DMS114 treated with DMSO at 0.1 percent for 48 hours (cell line): ENCODE data around the gene AP2S1.
"Not testable (repeated sequence)": the region's sequence is repeated elsewhere in the genome, so short reads cannot be mapped to it uniquely, and the experiment has no call there.

Experiments used
- DNase-seq: peaks from one replicate; lab custom pipeline; 2025; ENCODE audit not compliant: unreplicated experiment; lab: John Stamatoyannopoulos, UW

AP2S1 gene

GRCh38 chr19:46850228-46851203 is at the start of gene AP2S1:
TSS of gene AP2S1 (minus strand) at chr19:46850846. CDS start at chr19:46850766, 80 bp downstream.
- peak; percentile 92 for DNase-seq

DNA sequence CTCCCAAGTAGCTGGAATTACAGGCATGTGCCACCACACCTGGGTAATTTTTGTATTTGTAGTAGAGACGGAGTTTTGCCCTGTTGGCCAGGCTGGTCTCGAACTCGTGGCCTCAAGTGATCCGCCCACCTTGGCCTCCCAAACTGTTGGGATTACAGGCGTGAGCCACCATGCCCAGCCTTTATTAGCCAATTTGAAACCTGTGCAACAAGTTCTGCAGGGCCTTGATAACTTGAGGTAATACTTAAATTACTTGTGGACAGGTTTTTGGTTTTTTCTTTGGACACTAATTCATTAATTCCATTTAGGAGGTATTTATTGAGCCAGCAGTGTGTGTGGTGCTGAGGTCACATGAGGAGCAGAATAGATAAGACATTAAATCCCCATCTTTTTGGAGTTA is 49.7 kb upstream of the AP2S1 start:
- DNase-seq: no peak

- no peak for DNase-seq
These were observed 48.1 kb upstream of the AP2S1 start for GRCh38 chr19:46898731-46899130.

- DNase-seq: no peak
These were observed 45.6 kb upstream of the AP2S1 start for GRCh38 chr19:46896076-46896794.

GRCh38 chr19:46892252-46893179 is 41.9 kb upstream of the AP2S1 start:
- DNase-seq: no peak

DNA sequence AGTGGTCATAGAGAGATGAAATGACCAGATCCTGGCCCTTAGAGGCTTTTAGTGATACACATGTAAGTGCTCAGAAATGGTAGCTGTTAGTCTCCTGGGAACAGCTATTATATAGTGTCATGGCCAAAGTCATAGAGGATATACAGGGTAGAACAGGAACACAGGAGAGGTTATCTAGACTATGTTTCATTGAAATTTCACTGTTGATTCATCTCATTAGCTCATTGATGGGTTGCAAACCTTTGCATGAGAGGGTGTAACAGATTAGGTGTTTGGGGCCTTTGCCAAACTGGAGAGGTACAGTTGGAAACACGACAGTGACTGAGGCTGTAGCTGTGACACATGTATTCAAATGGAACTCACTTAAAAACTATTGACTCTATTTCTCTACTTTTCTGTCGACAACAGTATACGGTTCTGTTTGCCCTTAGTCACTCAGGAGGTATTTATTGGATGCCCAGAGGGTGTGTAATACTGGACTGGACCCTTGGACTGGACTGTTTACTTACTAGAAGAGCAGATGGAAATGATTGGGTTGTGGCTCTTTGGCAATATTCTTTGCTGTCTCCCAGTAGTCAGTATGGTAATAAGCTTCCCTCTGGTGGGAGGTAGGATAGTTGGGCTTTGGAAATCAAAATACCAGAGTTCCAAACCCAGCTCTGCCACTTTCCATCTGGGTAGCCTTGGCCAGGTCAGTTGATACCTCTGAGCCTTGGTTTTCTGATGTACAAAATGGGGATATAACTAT is 40.0 kb upstream of the AP2S1 start:
- DNase-seq: no peak

DNA sequence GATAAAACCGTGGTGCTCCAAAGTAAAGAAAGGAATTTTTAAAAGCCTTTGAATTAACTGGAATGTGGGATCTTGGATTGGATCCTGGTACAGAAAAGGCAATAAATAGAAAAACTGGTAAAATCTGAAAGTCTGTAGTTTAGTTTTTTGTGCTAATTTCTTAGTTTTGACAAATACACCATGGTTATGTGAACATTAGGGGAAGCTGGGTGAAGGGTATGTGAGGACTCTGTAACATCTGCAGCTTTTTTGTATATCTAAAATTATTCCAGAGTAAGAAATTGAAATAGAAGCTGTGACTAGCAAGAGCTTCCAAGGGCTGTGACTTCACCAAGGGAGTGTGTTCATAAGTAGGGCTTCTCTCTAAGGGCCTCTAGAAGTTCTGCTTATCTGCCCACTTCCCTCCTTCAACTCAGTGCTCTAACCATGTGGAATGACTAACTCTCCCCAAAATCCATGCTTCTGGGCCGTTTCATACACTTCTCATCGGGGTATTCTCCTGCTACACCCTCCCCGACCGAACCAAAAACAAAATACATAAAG is 36.7 kb upstream of the AP2S1 start:
- no peak for DNase-seq

DNA sequence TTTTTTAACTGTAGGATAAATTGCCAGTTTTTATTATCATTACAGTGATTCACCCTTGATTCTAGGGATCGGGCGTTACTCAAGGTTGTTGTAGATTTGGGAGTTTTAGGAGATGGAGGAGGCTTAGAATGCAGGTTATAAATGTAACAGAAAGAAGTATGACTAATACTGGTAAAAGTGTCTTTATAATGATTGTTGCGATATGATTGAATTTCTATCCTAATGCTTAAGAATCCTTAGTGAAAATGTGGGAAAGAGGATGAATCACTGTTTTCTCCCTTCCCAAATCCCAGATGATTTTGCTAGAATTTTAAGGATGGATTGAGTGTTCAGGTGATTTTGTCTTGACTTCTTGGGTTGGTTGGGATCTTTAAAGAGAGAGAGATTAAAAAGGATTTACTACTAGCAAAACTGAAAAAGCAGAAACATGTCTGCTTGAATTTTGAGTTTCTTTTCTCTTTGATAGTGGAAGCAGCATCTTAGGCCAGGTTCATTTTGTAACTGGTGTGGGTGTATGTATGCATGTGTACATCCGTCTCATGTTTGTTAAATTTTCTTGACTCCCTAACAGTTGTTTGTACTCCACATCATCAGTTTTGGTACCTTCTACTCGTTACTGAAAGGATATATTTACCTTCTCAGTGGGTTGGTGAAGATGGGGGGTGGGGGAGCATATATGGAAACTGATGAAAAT is 36.0 kb upstream of the AP2S1 start:
- no peak for DNase-seq

DNA sequence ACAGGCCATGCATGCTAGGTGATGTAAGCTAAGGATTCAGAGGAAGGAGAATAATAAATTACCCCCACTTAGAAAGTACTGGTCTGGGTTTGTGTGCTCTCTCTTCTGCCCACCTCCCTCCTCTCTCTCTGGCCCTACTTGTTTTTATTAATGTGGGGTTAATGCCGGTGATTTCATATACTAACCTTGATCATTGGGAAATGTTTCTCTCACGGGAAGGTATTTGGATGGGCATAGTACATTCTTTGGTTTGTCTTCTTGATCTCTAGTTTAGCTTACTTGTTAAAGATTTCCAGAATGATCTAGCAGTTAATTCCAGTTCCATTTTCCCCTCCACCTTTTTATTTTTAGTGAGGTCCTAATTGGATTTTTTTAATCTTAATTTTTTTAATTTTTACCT is 34.8 kb upstream of the AP2S1 start:
- DNase-seq: no peak

- DNase-seq: not testable (repeated sequence)
These were observed 32.1 kb upstream of the AP2S1 start for GRCh38 chr19:46882751-46883150.

DNA sequence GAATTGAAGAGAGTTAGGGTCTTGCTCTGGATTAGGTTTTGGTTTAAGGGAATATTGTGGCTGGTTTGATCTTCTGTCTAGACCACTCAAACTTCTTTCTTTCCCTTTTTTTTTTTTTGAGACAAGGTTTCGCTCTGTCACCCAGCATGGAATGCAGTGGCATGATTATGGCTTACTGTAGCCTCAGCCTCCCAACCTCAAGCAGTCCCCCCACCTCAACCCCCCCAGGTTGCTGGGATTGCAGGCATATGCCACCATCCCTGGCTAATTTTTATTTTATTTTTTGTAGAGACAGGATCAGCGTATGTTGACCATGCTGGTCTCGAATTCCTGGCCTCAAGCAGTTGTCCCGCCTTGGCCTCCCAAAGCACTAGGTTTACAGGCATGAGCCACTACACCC is 31.4 kb upstream of the AP2S1 start:
- no peak for DNase-seq

DNA sequence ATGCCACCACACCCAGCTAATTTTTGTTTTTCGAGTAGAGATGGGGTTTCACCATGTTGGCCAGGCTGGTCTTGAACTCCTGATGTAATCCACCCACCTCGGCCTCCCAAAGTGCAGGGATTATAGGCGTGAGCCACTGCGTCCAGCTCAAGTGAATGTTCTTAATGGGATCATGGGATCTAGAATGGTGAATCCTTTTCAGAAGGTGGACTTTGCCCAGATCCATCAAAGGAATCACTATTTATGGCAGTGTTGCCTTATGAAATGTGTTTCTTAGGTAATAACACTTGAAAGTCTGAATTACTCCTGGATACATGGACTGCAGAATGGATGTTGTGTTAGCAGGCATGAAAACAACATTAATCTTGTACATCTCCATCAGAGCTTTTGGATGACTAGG is 30.4 kb upstream of the AP2S1 start:
- no peak for DNase-seq

DNA sequence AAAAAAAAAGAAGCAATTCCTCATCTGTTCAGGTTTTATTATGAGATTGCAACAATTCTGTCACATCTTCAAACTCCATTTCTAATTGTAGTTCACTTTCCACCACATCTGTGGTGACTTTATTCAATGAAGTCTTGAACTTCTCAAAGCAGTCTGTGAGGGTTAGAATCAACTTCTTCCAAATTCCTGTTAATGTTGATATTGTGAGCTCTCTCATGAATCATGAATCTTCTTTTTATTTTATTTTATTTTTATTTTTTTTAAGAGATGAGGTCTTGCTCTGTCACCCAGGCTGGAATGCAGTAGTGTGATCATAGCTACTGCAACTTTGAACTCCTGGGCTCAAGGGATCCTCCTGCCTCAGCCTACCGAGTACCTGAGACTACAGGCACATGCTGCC is 29.8 kb upstream of the AP2S1 start:
- DNase-seq: no peak

GRCh38 chr19:46878613-46879375 is 28.1 kb upstream of the AP2S1 start:
- DNase-seq: no peak

GRCh38 chr19:46875657-46876056 is 25.0 kb upstream of the AP2S1 start:
- no peak for DNase-seq

DNA sequence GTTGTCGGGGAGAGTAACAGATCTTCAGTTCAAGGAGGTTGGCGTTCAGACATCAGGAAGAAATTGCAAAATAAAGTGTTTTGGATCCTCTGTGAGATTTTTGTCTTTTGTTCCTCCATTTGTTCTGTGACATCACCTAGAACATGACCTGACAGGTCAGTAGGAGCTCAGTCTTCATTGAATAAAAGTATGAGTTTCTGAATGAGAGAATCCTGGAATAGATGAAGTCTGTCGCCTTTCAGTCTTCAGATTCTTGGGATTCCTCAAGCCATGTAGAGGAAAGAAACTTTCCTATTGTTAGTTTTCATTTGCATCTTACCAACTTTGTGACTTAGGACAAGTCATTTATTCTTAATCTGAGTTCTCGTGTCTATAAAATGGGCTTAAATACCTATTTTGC is 24.6 kb upstream of the AP2S1 start:
- DNase-seq: no peak

GRCh38 chr19:46872967-46873366 is 22.3 kb upstream of the AP2S1 start:
- DNase-seq: no peak

GRCh38 chr19:46871173-46871572 is 20.5 kb upstream of the AP2S1 start:
- DNase-seq: not testable (repeated sequence)
